Stimulated activated CD4-positive, alpha-beta T cell treated with anti-CD3 and anti-CD28 coated beads, Interleukin-1b, Interleukin-23, amount 100 ng/mL, for 48 hours (primary cell): ENCODE results near the gene SANBR.

Experiments
- DNase-seq: peaks from one replicate; pipeline ENCODE4 v3.0.0-alpha.2; 2020

Gene SANBR

GRCh38 chr2:61091485-61091884, 25.8 kb downstream of the SANBR start:
- DNase-seq: no peak

DNA sequence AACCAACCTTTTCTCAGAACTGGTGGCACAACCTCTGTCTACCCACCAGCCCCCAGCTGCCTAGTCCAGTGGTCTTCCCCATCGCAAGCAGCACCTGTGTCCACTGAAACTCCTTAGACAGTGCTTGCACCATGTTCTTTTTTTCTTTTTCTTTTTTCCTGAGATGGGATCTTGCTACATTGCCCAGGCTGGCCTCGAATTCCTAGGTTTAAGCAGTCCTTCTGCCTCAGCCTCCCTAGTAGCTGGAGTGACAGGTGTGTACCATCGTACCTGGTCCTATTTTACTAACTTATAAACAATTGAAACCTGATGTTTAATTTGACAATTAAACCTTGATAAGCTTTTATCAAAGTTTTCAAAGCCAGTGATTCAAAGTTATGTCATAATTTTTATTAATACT, 30.8 kb downstream of the SANBR start:
- DNase-seq: no peak

GRCh38 chr2:61100801-61101200, 35.1 kb downstream of the SANBR start:
- no peak for DNase-seq

DNA sequence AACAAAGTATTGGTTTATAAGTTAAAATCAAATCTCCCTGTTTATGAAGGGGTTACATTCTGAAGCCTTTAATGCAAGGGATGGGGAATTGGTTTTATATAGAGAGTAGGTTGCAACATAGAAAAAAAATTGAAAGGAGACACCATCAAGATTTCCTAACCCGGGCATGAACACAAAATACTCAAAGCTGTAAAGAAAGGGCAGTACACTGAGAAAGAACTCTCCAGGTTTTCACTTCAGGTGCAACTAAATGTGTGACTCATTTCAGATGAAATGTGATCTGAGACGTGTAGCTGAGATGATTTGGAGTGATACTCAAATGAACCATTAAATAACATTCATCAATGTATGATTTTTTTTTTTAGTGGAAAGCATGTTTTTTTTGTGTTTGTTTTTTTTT, 43.6 kb downstream of the SANBR start:
- DNase-seq: no peak

DNA sequence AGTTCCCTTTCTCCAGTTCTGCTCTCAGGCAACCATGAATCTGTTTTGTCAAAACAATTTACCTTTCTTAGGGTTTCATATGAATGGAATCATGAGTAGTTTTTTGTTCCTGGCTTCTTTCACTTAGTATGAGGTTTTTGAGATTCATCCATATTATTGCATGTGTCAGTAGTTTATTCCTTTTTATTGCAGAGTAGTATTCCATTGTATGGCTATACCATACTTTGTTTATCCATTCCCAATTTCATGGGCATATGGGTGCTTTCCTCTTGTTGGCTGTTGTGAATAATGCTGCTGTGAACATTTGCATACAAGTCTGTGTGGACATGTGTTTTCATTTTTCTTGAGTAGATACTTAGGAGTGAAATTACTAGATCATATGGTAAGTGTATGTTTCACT, 46.0 kb downstream of the SANBR start:
- no peak for DNase-seq

- no peak for DNase-seq
These were observed 48.5 kb downstream of the SANBR start for GRCh38 chr2:61114147-61114546.
